Fibroblast of skin of left quadriceps (primary cell): ENCODE measurements around the gene KDELR1.

ENCODE experiments used
- DNase-seq, 2 experiments: peaks; one replicate each; pipeline ENCODE4 v3.0.0-alpha.2; 2013; ENCODE audit warnings: low read depth in 2 of 2

KDELR1 gene

GRCh38 chr19:48391100-48392005, at the start of gene KDELR1:
TSS of gene KDELR1 (minus strand) at chr19:48391551. CDS start at chr19:48391358, 193 bp downstream.
- peak in 1 of 2 experiments; percentile 53 for DNase-seq

- DNase-seq = no peak
Measured at GRCh38 chr19:48436586-48436985, 45.2 kb upstream of the KDELR1 start.

- DNase-seq = no peak
Measured at GRCh38 chr19:48433337-48433736, 42.0 kb upstream of the KDELR1 start.

- no peak for DNase-seq
Measured at GRCh38 chr19:48428670-48429069, 37.3 kb upstream of the KDELR1 start.

- peak; percentile 43 to 44 for DNase-seq
Measured at GRCh38 chr19:48424694-48425219, 33.4 kb upstream of the KDELR1 start.

GRCh38 chr19:48421548-48421947, 30.2 kb upstream of the KDELR1 start:
- no peak for DNase-seq

- no peak for DNase-seq
Measured at GRCh38 chr19:48419158-48419920, 28.0 kb upstream of the KDELR1 start.

GRCh38 chr19:48418317-48419064, 27.1 kb upstream of the KDELR1 start:
- no peak for DNase-seq

GRCh38 chr19:48417421-48417820, 26.1 kb upstream of the KDELR1 start:
- no peak for DNase-seq

GRCh38 chr19:48415806-48416221, 24.5 kb upstream of the KDELR1 start:
- DNase-seq = no peak

- DNase-seq = no peak
Measured at GRCh38 chr19:48415395-48415794, 24.0 kb upstream of the KDELR1 start.

GRCh38 chr19:48413879-48414587, 22.7 kb upstream of the KDELR1 start:
- no peak for DNase-seq

GRCh38 chr19:48405850-48406249, 14.5 kb upstream of the KDELR1 start:
- DNase-seq = no peak

- no peak for DNase-seq
Measured at GRCh38 chr19:48405010-48405659, 13.8 kb upstream of the KDELR1 start.

- DNase-seq = no peak
Measured at GRCh38 chr19:48403606-48404005, 12.3 kb upstream of the KDELR1 start.

GRCh38 chr19:48401287-48401686, 9.9 kb upstream of the KDELR1 start:
- DNase-seq = no peak

- DNase-seq = no peak
Measured at GRCh38 chr19:48400018-48400742, 8.8 kb upstream of the KDELR1 start.

GRCh38 chr19:48398375-48399235, 7.3 kb upstream of the KDELR1 start:
- DNase-seq = peak; percentile 65 to 68

- DNase-seq = no peak
Measured at GRCh38 chr19:48398102-48398374, 6.7 kb upstream of the KDELR1 start.
